HL-60/S4 treated with phorbol 12-myristate 13-acetate at 8.2 ng/mL for 4 days and 3 days (cell line): ENCODE measurements around the gene ARVCF.

Experiments
- in situ Hi-C: fragments of 300-500 bp; cut with MboI; formaldehyde crosslinking; loops from 2 replicates; pipeline ENCODE4 v1.15.0; 2022; ENCODE audit warnings: low sequenced_read_pairs

The ARVCF gene

GRCh38 chr22:20017622-20017958 lies 967 bp upstream of the ARVCF start:
- in situ Hi-C loops: no loop called here

- in situ Hi-C loops: no loop called here
Measured at GRCh38 chr22:20015971-20016733, 471 bp downstream of the ARVCF start.

- in situ Hi-C loops: no loop called here
Measured at GRCh38 chr22:20015187-20015625, 1.4 kb downstream of the ARVCF start.

DNA sequence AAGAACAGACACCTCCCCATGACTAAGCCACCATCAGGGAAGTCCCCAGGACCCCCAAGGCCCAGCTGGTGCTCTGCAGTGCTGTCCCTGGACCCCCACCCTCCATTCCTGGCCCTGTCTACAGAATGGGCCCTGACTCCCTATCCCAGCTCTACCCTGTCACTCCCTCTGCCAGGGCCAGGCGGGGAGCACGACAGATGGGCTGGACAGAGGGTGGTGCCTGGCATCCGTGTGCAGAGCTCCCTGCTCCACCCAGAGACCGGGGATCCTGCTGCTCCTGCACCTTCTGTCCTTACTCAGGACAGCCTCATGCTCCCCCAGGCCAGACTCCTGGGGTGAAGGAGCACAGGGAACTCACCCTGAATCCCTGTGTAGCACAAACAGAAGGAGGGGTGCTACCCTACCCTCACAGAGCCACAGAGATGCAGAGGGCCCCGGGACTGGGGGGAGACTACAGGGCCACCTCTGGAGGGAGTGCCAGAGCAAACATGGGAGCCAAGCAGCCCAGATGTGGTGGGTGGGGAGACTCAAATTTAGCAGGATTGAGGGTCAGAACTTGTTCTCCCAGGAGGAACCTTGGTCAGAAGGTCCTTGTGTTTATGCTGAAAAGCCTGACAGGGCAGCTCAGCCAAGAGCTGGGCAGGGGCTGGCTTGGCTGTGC lies 2.0 kb downstream of the ARVCF start:
- in situ Hi-C loops: no loop called here

- in situ Hi-C loops: no loop called here
Measured at GRCh38 chr22:20013382-20013871, 3.2 kb downstream of the ARVCF start.

- in situ Hi-C loops: no loop called here
Measured at GRCh38 chr22:20012741-20013331, 3.8 kb downstream of the ARVCF start.

- in situ Hi-C loops: no loop called here
Measured at GRCh38 chr22:20011993-20012740, 4.5 kb downstream of the ARVCF start.

GRCh38 chr22:20011123-20011992 lies 5.3 kb downstream of the ARVCF start:
- in situ Hi-C loops: no loop called here

DNA sequence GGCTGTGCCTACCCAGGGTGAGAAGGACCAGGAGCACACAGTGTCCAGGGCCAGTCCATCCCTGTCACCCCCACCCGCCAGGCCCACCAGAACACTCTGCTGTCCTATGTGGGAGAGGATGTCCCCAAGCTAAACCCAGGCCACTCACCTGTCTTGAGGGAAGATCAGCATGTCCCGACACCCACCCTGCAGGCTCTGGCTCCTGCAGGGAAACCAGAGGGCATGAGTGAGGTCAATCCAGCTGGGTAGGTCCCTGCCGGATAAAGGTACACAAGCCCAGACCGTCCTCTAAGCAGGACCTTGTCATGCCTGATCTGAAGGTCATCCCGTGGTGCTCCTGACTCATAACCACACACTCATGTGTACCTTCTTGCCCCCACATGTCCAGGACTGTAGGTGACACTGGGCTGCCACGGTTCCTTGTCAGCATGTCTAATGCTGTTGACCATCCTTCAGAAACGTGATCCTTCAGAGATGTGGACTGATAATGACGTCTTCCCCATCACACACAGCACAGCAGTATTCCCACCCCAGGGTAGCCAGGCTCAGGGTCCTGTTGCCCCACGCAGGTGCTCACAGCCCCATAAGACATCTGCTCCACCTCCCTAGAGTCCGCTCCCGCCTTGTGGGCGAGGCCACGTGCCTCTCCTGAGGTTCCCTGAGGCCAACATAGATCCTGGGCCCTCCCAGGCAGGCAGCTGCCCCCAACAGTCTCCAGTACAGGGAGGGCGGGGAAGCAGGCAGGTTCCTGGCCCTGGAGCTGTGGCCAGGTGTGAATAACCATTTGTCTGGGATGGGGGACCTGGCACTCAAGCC lies 6.1 kb downstream of the ARVCF start:
- in situ Hi-C loops: no loop called here

DNA sequence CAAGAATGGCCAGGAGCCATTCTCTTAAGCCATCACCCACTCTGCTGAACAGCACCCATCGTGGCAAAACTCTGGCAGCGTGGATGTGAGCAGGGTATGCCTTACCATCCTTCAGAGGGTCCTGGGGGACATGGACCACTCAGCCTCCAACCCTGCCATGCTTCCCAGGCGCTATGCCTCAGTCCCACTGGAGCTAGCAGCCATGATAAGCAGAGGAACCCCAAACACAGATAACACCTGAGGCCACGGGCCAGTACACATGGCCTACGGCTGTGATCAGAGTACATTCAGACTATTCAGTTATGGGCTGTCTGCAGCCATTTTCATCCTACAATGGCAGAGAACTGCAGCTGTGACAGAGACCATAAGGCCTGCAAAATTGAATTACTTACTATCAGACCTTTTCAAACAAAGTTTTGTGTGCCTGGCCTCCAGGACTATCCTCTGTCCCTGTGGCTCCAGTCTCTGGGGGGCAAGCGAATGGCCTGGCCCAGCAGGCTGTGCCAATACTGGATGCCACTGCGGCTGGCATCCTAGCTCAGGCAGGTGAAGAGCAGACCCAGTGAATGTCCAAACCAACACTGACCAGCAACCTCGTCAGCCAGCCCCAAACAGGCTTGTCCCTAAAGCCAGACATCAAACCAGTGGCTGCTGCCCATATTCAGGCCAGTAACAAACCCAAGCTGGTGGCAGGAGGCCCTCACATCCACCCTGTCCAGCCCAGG lies 6.9 kb downstream of the ARVCF start:
- in situ Hi-C loops: no loop called here

DNA sequence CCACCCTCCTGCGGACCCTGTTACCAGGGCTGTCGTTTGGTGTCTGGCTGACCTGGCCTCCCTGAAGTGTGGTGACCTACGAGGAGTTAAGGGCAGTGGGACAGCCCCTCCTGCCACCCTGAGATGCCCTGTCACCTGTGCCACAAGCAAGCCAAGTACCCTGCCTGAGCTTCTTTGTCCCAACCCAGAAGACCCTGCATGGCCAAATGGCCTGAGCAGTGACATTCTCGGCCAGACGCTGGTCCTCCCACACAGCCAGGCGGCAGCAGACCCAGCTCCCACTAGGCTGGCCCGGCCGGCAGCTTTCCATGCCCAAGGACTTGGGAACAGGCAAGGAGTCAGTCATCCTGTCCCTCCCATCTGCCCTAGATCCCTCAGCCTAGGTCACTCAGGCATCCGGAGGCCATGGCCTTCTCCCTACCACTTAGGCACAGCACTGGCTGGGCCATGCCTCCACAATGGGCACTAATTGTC lies 7.6 kb downstream of the ARVCF start:
- in situ Hi-C loops: no loop called here

DNA sequence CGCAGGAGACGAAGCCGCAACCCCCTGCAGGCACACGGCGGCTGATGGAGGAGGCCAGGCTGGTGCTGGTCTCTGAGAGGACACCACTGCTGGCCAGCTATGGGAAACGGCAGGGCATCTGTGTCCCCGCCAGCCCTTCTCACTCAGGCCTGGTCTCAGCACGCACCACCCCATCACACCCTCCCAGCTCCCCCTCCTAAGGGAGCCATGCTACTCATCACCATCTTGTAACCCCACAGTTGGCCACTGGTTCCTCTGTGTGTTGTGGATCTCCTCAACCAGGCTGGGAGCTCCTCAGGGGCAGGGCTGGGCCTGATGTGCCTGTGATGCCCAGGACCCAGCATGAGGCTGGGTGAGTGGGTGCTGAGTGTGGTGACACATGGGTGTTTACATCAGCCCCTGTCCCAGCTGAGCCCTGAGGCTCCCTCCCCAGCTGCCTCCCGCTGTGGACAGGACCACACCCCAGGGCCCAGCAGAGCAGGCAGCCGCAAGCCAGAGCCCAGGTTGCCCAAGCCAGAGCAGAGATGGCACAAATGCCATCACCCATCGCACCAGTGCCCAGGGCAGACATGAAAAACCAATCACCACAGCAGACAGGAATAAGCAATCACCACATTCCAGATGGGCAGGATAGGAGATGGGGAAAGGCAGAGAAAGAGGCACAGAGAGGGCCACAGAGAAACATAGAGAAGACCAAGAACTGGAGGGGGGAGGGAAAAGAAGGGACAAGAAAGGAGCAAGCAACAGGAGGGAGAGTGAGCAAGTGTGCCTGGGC lies 8.2 kb downstream of the ARVCF start:
- in situ Hi-C loops: no loop called here

DNA sequence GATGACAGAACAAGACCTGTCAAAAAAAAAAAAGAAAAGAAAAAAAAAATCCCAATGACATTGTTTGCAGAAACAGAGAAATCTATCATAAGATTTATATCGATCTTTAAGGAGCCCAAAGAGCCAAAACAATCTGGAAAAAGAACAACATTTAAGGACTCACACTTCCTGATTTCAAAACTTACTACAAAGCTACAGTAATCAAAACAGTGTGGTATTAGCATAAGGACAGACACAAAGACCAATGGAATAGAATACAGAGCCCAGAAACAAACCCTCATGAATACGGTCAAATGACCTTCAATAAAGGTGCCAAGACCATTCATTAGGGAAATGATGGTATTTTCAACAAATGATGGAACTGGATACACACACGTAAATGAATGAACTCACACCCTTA lies 12.2 kb downstream of the ARVCF start:
- in situ Hi-C loops: no loop called here

GRCh38 chr22:20003304-20003703 lies 13.3 kb downstream of the ARVCF start:
- in situ Hi-C loops: no loop called here

DNA sequence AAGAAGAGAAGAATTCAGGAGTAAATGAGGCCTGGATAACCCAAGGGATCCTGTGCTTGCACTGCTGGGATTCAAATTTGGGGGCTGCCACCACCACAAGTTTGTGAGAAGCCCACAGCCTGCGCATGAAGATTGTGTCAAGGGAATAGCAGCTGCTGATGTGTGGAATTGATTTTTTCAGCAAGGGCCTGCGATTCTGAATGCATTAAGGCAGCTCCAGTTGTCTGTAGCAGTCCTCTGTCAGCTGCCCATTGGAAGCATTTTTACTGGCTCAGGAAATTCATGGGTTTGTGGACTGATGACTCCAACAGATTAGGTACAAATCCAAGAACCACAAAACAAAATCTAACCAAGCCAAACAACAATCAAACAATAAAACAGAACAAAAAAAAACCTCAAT lies 14.0 kb downstream of the ARVCF start:
- in situ Hi-C loops: no loop called here

DNA sequence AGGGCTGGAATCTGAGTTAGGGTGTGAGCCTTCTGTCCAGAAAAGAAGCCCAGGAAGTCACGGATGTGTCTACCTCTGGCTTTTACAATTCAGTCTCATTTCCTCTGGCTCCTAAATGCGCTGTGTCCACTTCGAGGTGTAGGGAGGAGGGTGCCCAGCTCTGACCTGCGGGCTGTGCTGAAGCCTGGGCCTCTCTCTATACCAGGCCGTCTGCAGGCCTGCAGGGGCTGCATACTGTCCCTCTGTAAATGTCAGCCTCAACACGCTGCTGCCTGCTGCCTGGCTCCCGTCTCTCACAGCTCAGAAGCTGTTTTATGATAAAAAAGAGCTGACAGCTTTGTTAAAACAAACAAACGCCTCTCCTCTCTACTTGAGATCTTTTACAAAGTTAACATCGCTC lies 14.5 kb downstream of the ARVCF start:
- in situ Hi-C loops: no loop called here

- in situ Hi-C loops: no loop called here
Measured at GRCh38 chr22:20001082-20001638, 15.5 kb downstream of the ARVCF start.
